ENCODE results near the gene ZNF805. TPM values are rescaled to one million over a fixed set of nuclear protein-coding genes. Genes with fewer than 3 reads are reported as not detected.

The ZNF805 gene
- total RNA-seq, 2 experiments from 2014 or later = 33.1 to 33.7 TPM

DNA sequence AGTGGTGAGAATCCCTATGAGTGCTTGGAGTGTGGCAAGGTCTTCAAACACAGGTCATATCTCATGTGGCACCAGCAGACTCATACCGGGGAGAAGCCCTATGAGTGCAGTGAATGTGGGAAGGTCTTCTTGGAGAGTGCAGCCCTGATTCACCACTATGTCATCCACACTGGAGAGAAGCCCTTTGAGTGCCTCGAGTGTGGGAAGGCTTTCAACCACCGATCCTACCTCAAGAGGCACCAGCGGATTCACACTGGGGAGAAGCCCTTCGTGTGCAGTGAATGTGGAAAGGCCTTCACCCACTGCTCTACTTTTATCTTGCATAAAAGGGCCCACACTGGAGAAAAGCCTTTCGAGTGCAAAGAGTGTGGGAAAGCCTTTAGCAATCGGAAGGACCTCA is 28.3 kb upstream of the ZNF805 start:
- POLR2A ChIA-PET = no interaction called here
- H3K4me1 ChIP-seq (ENCODE audit: insufficient read depth, low read length) = no peaks in the 10 kb centered on the region
- TF ChIP-seq, protein P1, sequence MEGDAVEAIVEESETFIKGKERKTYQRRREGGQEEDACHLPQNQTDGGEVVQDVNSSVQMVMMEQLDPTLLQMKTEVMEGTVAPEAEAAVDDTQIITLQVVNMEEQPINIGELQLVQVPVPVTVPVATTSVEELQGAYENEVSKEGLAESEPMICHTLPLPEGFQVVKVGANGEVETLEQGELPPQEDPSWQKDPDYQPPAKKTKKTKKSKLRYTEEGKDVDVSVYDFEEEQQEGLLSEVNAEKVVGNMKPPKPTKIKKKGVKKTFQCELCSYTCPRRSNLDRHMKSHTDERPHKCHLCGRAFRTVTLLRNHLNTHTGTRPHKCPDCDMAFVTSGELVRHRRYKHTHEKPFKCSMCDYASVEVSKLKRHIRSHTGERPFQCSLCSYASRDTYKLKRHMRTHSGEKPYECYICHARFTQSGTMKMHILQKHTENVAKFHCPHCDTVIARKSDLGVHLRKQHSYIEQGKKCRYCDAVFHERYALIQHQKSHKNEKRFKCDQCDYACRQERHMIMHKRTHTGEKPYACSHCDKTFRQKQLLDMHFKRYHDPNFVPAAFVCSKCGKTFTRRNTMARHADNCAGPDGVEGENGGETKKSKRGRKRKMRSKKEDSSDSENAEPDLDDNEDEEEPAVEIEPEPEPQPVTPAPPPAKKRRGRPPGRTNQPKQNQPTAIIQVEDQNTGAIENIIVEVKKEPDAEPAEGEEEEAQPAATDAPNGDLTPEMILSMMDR (IDR thresholded peaks at IDR 0.05) = no peak
- Mint-ChIP-seq H3K9me3 (peaks cover 19% of the 10 kb centered on the region), H3K27me3 (no peaks in the 10 kb centered on the region), H3K4me1 (ENCODE audit: low read depth) (no peaks in the 10 kb centered on the region), H3K27ac (no peak overlapping the region), H3K4me3 (no peak overlapping the region), H3K36me3 (ENCODE audit: low read depth) (peaks cover 100% of the 10 kb centered on the region)
- peaks cover 61% of the 10 kb centered on the region for H3K36me3 ChIP-seq (ENCODE audit: insufficient read depth, low read length)
- H3K4me3 ChIP-seq (ENCODE audit: low read length) = no peak overlapping the region
- no peaks in the 10 kb centered on the region for H3K27me3 ChIP-seq (ENCODE audit: control insufficient read depth in 1 of 2, insufficient read depth in 2 of 2, low read length in 2 of 2)
- DNase-seq (no peak), ATAC-seq (ENCODE audit: poor library complexity) (no peak)
- H3K27ac ChIP-seq (ENCODE audit: low read depth in 1 of 2, low read length in 2 of 2) = no peak overlapping the region
- peaks cover 37 to 64% of the 10 kb centered on the region in 2 experiments for H3K9me3 ChIP-seq (ENCODE audit: control insufficient read depth in 1 of 2, insufficient read depth in 1 of 2, low read length in 2 of 2)
- CTCF ChIA-PET = no interaction called here
- intact Hi-C loops (cut with DNase I, micrococcal nuclease) = no loop called here

DNA sequence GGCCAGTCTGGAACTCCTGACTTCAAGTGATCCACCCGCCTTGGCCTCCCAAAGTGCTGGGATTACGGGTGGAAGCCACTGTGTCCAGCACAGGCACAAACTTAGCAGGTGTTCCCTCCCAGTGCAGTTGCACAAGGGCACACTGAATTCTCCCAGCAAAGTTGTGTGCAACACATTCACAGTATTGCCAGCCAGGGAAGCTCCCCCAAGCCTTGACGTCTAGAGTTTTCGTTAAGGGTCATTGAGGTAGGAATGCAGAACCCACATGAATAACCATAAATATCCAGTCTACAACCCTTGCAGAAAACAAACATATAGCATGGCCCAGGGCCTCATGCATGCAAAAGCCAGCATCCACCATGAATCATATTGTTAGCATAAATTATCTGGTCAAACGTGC is 12.9 kb upstream of the ZNF805 start:
- ChIA-PET CTCF (no interaction called here), POLR2A (no interaction called here)
- Histone ChIP-seq H3K4me3 (ENCODE audit: low read length) (no peak overlapping the region), H3K36me3 (ENCODE audit: insufficient read depth, low read length) (no peaks in the 10 kb centered on the region), H3K9me3 (ENCODE audit: control insufficient read depth in 1 of 2, insufficient read depth in 1 of 2, low read length in 2 of 2) (peaks cover 0 to 32% of the 10 kb centered on the region in 2 experiments), H3K27me3 (ENCODE audit: control insufficient read depth in 1 of 2, insufficient read depth in 2 of 2, low read length in 2 of 2) (no peaks in the 10 kb centered on the region), H3K4me1 (ENCODE audit: insufficient read depth, low read length) (no peaks in the 10 kb centered on the region), H3K27ac (ENCODE audit: low read depth in 1 of 2, low read length in 2 of 2) (no peak overlapping the region)
- Mint-ChIP-seq H3K27ac (no peak overlapping the region), H3K4me1 (ENCODE audit: low read depth) (no peaks in the 10 kb centered on the region), H3K36me3 (ENCODE audit: low read depth) (peaks cover 21% of the 10 kb centered on the region), H3K27me3 (peaks cover 5% of the 10 kb centered on the region), H3K9me3 (peaks cover 12% of the 10 kb centered on the region), H3K4me3 (no peak overlapping the region)
- intact Hi-C loops (cut with DNase I, micrococcal nuclease) = no loop called here
- DNase-seq (no peak), ATAC-seq (ENCODE audit: poor library complexity) (no peak)
- TF ChIP-seq, protein P1 (IDR thresholded peaks at IDR 0.05) = no peak

DNA sequence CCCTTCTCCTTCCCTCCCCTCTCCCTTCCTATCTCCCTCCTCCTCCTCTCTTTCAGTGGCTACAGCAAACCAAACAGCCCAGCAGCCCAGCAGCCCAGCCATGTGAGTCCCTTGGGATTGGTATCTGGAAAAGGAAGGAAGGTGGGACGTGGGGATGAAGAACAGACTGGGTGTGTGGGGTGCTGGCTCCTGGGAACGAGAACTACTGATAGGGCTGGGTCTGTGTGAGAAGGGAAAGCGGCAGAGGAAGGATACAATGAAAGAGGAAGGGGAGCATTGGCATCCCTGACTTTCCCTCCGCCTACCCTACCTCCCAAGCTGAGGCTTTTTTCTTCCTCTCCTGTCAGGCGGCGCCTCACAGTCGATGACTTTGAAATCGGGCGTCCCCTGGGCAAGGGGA is 8.7 kb upstream of the ZNF805 start:
- TF ChIP-seq, protein P1 (IDR thresholded peaks at IDR 0.05) = no peak
- ChIA-PET CTCF (no interaction called here), POLR2A (no interaction called here)
- no peaks in the 10 kb centered on the region for H3K4me1 ChIP-seq (ENCODE audit: insufficient read depth, low read length)
- H3K27me3 ChIP-seq (ENCODE audit: control insufficient read depth in 1 of 2, insufficient read depth in 2 of 2, low read length in 2 of 2) = no peaks in the 10 kb centered on the region
- no peak overlapping the region for H3K27ac Mint-ChIP-seq
- H3K27ac ChIP-seq (ENCODE audit: low read depth in 1 of 2, low read length in 2 of 2) = no peak overlapping the region
- H3K36me3 ChIP-seq (ENCODE audit: insufficient read depth, low read length) = no peaks in the 10 kb centered on the region
- intact Hi-C loops (cut with DNase I, micrococcal nuclease) = no loop called here
- peaks cover 10% of the 10 kb centered on the region for H3K27me3 Mint-ChIP-seq
- H3K4me3 Mint-ChIP-seq = no peak overlapping the region
- H3K9me3 ChIP-seq (ENCODE audit: control insufficient read depth in 1 of 2, insufficient read depth in 1 of 2, low read length in 2 of 2) = peaks cover 0 to 24% of the 10 kb centered on the region in 2 experiments
- H3K9me3 Mint-ChIP-seq = peaks cover 6% of the 10 kb centered on the region
- DNase-seq (no peak), ATAC-seq (ENCODE audit: poor library complexity) (no peak)
- H3K4me1 Mint-ChIP-seq (ENCODE audit: low read depth) = no peaks in the 10 kb centered on the region
- H3K4me3 ChIP-seq (ENCODE audit: low read length) = no peak overlapping the region
- peaks cover 7% of the 10 kb centered on the region for H3K36me3 Mint-ChIP-seq (ENCODE audit: low read depth)

All from CD4-positive, alpha-beta T cell (primary cell).